ENCODE results near the gene SLC24A4.

Gene SLC24A4

GRCh38 chr14:92459030-92459949 is 136.3 kb downstream of the SLC24A4 start:
- DNase-seq (ENCODE audit: low spot score): no peak
- TF ChIP-seq CTCF (IDR thresholded peaks at IDR 0.05; ENCODE audit: extremely low read depth, insufficient read depth, missing control alignments): no peak
- in situ Hi-C loops (cut with MboI; ENCODE audit: low pct_unique_long_range_greater_than_20kb, low sequenced_read_pairs, unreplicated experiment): no loop called here

GRCh38 chr14:92459950-92460421 is 137.0 kb downstream of the SLC24A4 start:
- in situ Hi-C loops (cut with MboI; ENCODE audit: low pct_unique_long_range_greater_than_20kb, low sequenced_read_pairs, unreplicated experiment): no loop called here
- no peak for DNase-seq (ENCODE audit: low spot score)
- no peak for TF ChIP-seq CTCF (IDR thresholded peaks at IDR 0.05; ENCODE audit: extremely low read depth, insufficient read depth, missing control alignments)

- DNase-seq (ENCODE audit: low spot score): no peak
- TF ChIP-seq CTCF (IDR thresholded peaks at IDR 0.05; ENCODE audit: extremely low read depth, insufficient read depth, missing control alignments): no peak
- in situ Hi-C loops (cut with MboI; ENCODE audit: low pct_unique_long_range_greater_than_20kb, low sequenced_read_pairs, unreplicated experiment): no loop called here
Observed at GRCh38 chr14:92460541-92460915, 137.6 kb downstream of the SLC24A4 start.

- DNase-seq (ENCODE audit: low spot score): no peak
- TF ChIP-seq CTCF (IDR thresholded peaks at IDR 0.05; ENCODE audit: extremely low read depth, insufficient read depth, missing control alignments): no peak
- in situ Hi-C loops (cut with MboI; ENCODE audit: low pct_unique_long_range_greater_than_20kb, low sequenced_read_pairs, unreplicated experiment): no loop called here
Observed at GRCh38 chr14:92460916-92461579, 138.1 kb downstream of the SLC24A4 start.

- no peak for TF ChIP-seq CTCF (IDR thresholded peaks at IDR 0.05; ENCODE audit: extremely low read depth, insufficient read depth, missing control alignments)
- in situ Hi-C loops (cut with MboI; ENCODE audit: low pct_unique_long_range_greater_than_20kb, low sequenced_read_pairs, unreplicated experiment): no loop called here
- DNase-seq (ENCODE audit: low spot score): no peak
Observed at GRCh38 chr14:92461891-92462290, 138.9 kb downstream of the SLC24A4 start.

GRCh38 chr14:92462568-92462967 is 139.6 kb downstream of the SLC24A4 start:
- DNase-seq (ENCODE audit: low spot score): no peak
- in situ Hi-C loops (cut with MboI; ENCODE audit: low pct_unique_long_range_greater_than_20kb, low sequenced_read_pairs, unreplicated experiment): no loop called here
- TF ChIP-seq CTCF (IDR thresholded peaks at IDR 0.05; ENCODE audit: extremely low read depth, insufficient read depth, missing control alignments): no peak
